Loucy (cell line): ENCODE measurements around the gene EGFL7.

Experiments
- EZH2phosphoT487 ChIP-seq: fragments of 200-600 bp; IDR thresholded peaks from 2 replicates; pipeline ENCODE4 v1.6.1; 2018; ENCODE audit warnings: antibody characterized with exemption, mild to moderate bottlenecking, moderate library complexity, borderline replicate concordance
- TF ChIP-seq, protein P1 (sequence below): fragments of 200-600 bp; sonication (generic); conservative IDR thresholded peaks from 2 replicates; pipeline ENCODE4 v1.5.1; 2014; ENCODE audit warnings: mild to moderate bottlenecking, antibody characterized with exemption, low read length

DNA sequence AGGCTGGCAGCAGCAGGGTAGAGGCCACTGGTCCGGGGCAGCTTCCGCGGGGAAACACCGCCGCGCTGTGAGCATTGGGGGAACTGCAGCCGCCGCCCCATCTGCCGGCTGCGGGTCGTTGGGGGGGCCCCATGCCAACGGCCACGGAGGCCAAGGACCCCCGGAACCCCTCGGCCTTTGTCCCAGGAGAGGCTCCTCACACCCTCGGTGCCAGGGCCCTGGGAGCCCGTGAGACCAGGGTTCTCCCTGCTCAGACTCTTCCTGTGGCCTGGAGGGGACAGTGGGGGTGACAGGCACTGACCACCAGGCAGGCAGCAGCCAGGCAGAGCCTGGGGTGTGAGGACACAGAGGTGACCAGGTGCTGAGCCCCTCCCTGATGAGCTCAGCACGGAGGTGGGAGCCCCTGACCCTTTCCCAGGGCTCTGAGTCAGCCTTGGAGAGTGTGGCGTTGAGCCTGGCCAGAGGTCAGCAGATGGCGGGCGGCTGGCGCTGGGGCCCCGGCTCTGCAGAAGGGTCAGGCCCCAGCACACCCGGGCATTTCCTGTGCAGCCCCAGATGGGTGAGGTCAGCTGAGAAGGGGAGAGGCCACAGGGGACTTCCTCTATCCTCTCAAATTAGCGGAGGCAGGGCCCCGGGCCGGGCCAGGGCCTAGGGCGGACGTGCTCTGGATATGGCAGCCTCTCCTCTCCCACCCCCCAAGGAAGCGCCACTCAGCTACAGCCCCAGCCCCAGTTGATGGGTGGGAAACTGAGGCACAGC lies 17.9 kb upstream of the EGFL7 start:
- TF ChIP-seq, protein P1, sequence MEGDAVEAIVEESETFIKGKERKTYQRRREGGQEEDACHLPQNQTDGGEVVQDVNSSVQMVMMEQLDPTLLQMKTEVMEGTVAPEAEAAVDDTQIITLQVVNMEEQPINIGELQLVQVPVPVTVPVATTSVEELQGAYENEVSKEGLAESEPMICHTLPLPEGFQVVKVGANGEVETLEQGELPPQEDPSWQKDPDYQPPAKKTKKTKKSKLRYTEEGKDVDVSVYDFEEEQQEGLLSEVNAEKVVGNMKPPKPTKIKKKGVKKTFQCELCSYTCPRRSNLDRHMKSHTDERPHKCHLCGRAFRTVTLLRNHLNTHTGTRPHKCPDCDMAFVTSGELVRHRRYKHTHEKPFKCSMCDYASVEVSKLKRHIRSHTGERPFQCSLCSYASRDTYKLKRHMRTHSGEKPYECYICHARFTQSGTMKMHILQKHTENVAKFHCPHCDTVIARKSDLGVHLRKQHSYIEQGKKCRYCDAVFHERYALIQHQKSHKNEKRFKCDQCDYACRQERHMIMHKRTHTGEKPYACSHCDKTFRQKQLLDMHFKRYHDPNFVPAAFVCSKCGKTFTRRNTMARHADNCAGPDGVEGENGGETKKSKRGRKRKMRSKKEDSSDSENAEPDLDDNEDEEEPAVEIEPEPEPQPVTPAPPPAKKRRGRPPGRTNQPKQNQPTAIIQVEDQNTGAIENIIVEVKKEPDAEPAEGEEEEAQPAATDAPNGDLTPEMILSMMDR, result peak; percentile 78
- no peak for TF ChIP-seq EZH2phosphoT487
